HEK293 (cell line): ENCODE measurements around the gene PCDH19.

Experiments
- CTCF ChIA-PET: fragments of 350-600 bp; formaldehyde crosslinking; extraction: SDS; loops from one replicate; lab custom pipeline; 2021; ENCODE audit warnings: antibody characterized with exemption; lab: Yijun Ruan, JAX
- POLR2A ChIA-PET: fragments of 300-600 bp; formaldehyde crosslinking; extraction: SDS; loops from one replicate; lab custom pipeline; 2020; ENCODE audit warnings: antibody characterized with exemption, inconsistent platforms; lab: Yijun Ruan, JAX
- H3K27ac ChIP-seq: fragments of 200-500 bp; sonication (Bioruptor generic); 2 replicates; pipeline ENCODE4 v1.5.1; 2014; ENCODE audit warnings: low read depth, low read length, control low read depth, inconsistent platforms; ENCODE audit errors: extremely low read depth
- H3K36me3 ChIP-seq, 2 experiments: fragments of 200-500 bp in 1 of 2; sonication (Bioruptor generic) in 1 of 2; 1 replicate in 1 of 2; 2 replicates in 1 of 2; pipeline ENCODE4 v1.5.1; 2014 to 2017; ENCODE audit warnings: inconsistent platforms in 2 of 2, low read length in 2 of 2; ENCODE audit not compliant: control insufficient read depth in 2 of 2, insufficient read depth in 1 of 2
- H3K4me1 ChIP-seq: fragments of 200-500 bp; sonication (Bioruptor generic); 2 replicates; pipeline ENCODE4 v1.5.1; 2014; ENCODE audit warnings: mild to moderate bottlenecking, low read length, inconsistent platforms; ENCODE audit not compliant: control insufficient read depth, insufficient read depth
- H3K4me3 ChIP-seq: 2 replicates; pipeline ENCODE4 v1.5.1; 2011; ENCODE audit warnings: low read depth, mild to moderate bottlenecking, control low read depth, low read length, moderate library complexity
- H3K9me3 ChIP-seq: fragments of 200-500 bp; sonication (Bioruptor generic); 2 replicates; pipeline ENCODE4 v1.5.1; 2014; ENCODE audit warnings: low read depth, low read length, inconsistent platforms; ENCODE audit not compliant: control insufficient read depth, insufficient read depth
- GLI2 ChIP-seq: fragments of 450-650 bp; formaldehyde crosslinking; IDR thresholded peaks from 2 replicates; pipeline ENCODE4; 2017; ENCODE audit warnings: missing biosample characterization, missing genetic modification characterization, low read depth, borderline replicate concordance
- GLIS1 ChIP-seq: fragments of 450-650 bp; formaldehyde crosslinking; IDR thresholded peaks from 2 replicates; pipeline ENCODE4 v1.5.1; 2016; ENCODE audit warnings: missing biosample characterization, missing genetic modification characterization
- MEIS1 ChIP-seq: sonication (generic); formaldehyde crosslinking; IDR thresholded peaks from 2 replicates; pipeline ENCODE4 v1.8.1; 2022; ENCODE audit warnings: missing genetic modification reagents, mild to moderate bottlenecking, borderline replicate concordance
- PRDM1 ChIP-seq: fragments of 450-650 bp; formaldehyde crosslinking; IDR thresholded peaks from 2 replicates; pipeline ENCODE4; 2016; ENCODE audit warnings: missing biosample characterization, missing genetic modification characterization
- SP3 ChIP-seq: fragments of 450-650 bp; formaldehyde crosslinking; IDR thresholded peaks from 2 replicates; pipeline ENCODE4 v1.5.1; 2016; ENCODE audit warnings: missing biosample characterization, missing genetic modification characterization
- ZBTB8A ChIP-seq: fragments of 450-650 bp; formaldehyde crosslinking; IDR thresholded peaks from 2 replicates; pipeline ENCODE4 v1.5.1; 2016; ENCODE audit warnings: missing biosample characterization, missing genetic modification characterization
- ZNF138 ChIP-seq: fragments of 450-650 bp; formaldehyde crosslinking; IDR thresholded peaks from 2 replicates; pipeline ENCODE4 v1.5.1; 2016; ENCODE audit warnings: missing biosample characterization, missing genetic modification characterization, borderline replicate concordance
- ZNF324 ChIP-seq: fragments of 450-650 bp; formaldehyde crosslinking; IDR thresholded peaks from 2 replicates; pipeline ENCODE4 v1.5.1; 2016; ENCODE audit warnings: missing biosample characterization, missing genetic modification characterization
- ZNF585B ChIP-seq: fragments of 450-650 bp; formaldehyde crosslinking; IDR thresholded peaks from 2 replicates; pipeline ENCODE4 v1.5.1; 2016; ENCODE audit warnings: missing biosample characterization, missing genetic modification characterization
- ZNF626 ChIP-seq: fragments of 450-650 bp; sonication (Bioruptor Pico); formaldehyde crosslinking; IDR thresholded peaks from 2 replicates; pipeline ENCODE4 v1.5.1; 2018; ENCODE audit warnings: missing biosample characterization, missing genetic modification characterization, inconsistent platforms
- ZNF654 ChIP-seq: fragments of 450-650 bp; formaldehyde crosslinking; IDR thresholded peaks from 2 replicates; pipeline ENCODE4 v1.5.1; 2016; ENCODE audit warnings: low read depth, missing biosample characterization, missing genetic modification characterization
- ZNF76 ChIP-seq: fragments of 450-650 bp; formaldehyde crosslinking; IDR thresholded peaks from 2 replicates; pipeline ENCODE4; 2016; ENCODE audit warnings: low read depth, missing biosample characterization, missing genetic modification characterization, borderline replicate concordance
- ZSCAN23 ChIP-seq: fragments of 450-650 bp; formaldehyde crosslinking; IDR thresholded peaks from 2 replicates; pipeline ENCODE4 v1.5.1; 2016; ENCODE audit warnings: missing biosample characterization, missing genetic modification characterization
- ZSCAN30 ChIP-seq: fragments of 450-650 bp; IDR thresholded peaks from 2 replicates; pipeline ENCODE4 v1.5.1; 2018; ENCODE audit warnings: missing biosample characterization, mild to moderate bottlenecking, missing genetic modification characterization, moderate library complexity
- TF ChIP-seq, protein P1 (sequence below): fragments of 450-650 bp; formaldehyde crosslinking; IDR thresholded peaks from 2 replicates; pipeline ENCODE4 v1.5.1; 2016; ENCODE audit warnings: missing biosample characterization, missing genetic modification characterization
- TF ChIP-seq, protein P2 (sequence below): fragments of 450-650 bp; formaldehyde crosslinking; IDR thresholded peaks from 2 replicates; pipeline ENCODE4 v1.5.1; 2016; ENCODE audit warnings: missing biosample characterization, missing genetic modification characterization, borderline replicate concordance
- TF ChIP-seq, protein P3 (sequence below): fragments of 450-650 bp; formaldehyde crosslinking; IDR thresholded peaks from 2 replicates; pipeline ENCODE4 v1.5.1; 2017; ENCODE audit warnings: missing biosample characterization, mild to moderate bottlenecking, missing genetic modification characterization, moderate library complexity
- TF ChIP-seq, protein P4 (sequence below): fragments of 450-650 bp; formaldehyde crosslinking; optimal IDR thresholded peaks from 2 replicates; pipeline ENCODE3; 2016; ENCODE audit warnings: missing biosample characterization, mild to moderate bottlenecking, missing genetic modification characterization
- TF ChIP-seq, protein P5 (sequence below): fragments of 450-650 bp; IDR thresholded peaks from 2 replicates; pipeline ENCODE4 v1.5.1; 2018; ENCODE audit warnings: missing biosample characterization, missing genetic modification characterization

The PCDH19 gene

DNA sequence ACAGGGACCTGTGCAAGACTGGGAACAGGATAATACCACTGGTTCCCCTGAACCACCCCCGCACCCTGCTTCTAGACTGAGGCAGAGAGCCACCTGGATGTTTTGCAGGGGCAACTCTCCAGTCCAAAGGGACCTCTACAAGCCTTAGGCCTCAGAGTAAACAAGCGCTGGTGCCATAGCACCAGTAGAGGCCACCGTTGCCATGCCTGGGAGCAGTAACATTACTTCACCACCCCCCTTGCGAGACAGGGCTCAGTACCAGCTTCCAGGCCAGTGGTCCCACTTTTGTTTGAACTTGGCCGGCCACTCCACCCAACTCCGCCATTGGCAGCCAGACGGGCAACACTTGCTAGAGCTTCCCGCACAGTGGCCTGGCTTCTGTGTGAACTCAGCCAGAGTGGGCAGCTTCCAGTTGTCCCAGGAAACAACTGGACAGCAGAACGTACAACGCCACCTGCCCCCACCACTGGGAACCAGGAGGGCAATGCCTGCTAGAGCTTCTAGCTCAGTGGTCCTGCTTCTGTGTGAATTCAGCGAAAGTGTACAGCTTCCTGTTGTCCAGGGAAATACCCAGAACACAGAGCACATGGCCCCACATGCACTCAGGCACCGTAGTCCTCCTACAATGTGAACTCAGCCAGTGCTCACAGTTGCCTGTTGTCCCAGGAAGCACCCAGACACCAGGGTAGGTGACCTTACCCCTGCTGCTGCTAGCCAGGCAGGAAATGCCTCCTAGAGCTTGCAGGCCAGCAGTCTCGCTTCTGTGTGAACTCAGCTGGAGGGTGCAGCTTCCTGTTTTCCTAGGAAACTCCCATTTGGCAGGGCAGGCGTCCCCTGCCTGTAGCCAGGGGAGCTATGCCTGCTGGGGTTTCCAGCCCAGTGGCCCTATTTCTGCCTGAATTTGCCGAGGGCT, 39.9 kb upstream of the PCDH19 start:
- H3K27ac ChIP-seq = no peak overlapping the region
- ChIA-PET CTCF (interaction anchor here (0.6 to 3.3 kb wide), 2 partner anchors 17 to 351 kb away, joined by 3 to 13 read pairs; no protein-coding TSS in a partner anchor), POLR2A (no interaction called here)
- no peak overlapping the region for H3K4me3 ChIP-seq
- TF ChIP-seq ZSCAN23 (tag by site-specific recombination) = no peak
- no peak for TF ChIP-seq ZNF585B (tag by site-specific recombination)
- no peak for TF ChIP-seq GLIS1
- TF ChIP-seq ZNF626 = no peak
- TF ChIP-seq ZNF76 (tag by site-specific recombination) = no peak
- H3K9me3 ChIP-seq = no peaks in the 10 kb centered on the region
- H3K36me3 ChIP-seq = no peaks in the 10 kb centered on the region
- no peaks in the 10 kb centered on the region for H3K4me1 ChIP-seq

DNA sequence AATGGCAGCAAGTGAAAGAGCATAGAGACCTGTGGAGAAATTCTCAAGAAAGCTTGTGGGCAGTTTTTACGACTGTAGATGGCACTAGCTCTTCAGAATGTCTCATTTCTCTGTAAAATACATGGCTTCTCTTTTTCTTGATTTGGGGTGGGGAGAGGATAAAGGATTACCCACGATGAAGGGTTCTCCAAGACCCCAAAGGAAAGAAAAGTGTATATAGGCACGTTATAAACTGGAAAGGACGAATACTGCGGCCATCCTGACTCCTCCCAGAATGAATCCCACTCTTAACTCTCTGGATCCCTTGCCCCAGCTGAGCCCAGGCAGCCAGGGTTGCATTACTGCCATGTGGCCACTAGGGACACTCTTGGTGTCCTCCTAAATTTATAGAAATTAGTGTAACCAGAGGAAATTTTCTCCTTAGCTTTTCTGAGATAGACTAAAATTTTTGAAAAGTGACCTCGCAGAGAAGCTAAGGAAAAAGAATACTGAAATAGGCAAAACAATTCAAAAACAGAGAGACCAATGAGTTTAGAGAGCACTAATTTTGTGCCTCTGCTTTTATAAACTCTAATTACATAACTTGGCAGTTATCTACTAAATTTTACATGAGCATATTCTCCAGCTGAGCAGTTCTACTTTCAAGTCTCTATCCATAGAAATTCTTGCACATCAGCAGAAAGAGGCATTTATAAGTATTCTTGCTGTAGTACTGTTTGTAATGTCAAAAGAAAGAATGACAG, 37.8 kb upstream of the PCDH19 start:
- H3K4me3 ChIP-seq = no peak overlapping the region
- H3K9me3 ChIP-seq = no peaks in the 10 kb centered on the region
- POLR2A ChIA-PET = no interaction called here
- CTCF ChIA-PET = interaction anchor here (0.6 to 3.3 kb wide), 31 partner anchors 8 to 1037 kb away, joined by 3 to 13 read pairs (median 4); no protein-coding TSS in a partner anchor
- no peaks in the 10 kb centered on the region for H3K4me1 ChIP-seq
- no peak for TF ChIP-seq ZNF324 (tag by site-specific recombination)
- TF ChIP-seq, protein P1, sequence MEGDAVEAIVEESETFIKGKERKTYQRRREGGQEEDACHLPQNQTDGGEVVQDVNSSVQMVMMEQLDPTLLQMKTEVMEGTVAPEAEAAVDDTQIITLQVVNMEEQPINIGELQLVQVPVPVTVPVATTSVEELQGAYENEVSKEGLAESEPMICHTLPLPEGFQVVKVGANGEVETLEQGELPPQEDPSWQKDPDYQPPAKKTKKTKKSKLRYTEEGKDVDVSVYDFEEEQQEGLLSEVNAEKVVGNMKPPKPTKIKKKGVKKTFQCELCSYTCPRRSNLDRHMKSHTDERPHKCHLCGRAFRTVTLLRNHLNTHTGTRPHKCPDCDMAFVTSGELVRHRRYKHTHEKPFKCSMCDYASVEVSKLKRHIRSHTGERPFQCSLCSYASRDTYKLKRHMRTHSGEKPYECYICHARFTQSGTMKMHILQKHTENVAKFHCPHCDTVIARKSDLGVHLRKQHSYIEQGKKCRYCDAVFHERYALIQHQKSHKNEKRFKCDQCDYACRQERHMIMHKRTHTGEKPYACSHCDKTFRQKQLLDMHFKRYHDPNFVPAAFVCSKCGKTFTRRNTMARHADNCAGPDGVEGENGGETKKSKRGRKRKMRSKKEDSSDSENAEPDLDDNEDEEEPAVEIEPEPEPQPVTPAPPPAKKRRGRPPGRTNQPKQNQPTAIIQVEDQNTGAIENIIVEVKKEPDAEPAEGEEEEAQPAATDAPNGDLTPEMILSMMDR (tag by site-specific recombination) = peak; percentile 36; the same call in 1 of the 2 replicates
- peak; percentile 28 for TF ChIP-seq ZNF654 (tag by site-specific recombination)
- H3K36me3 ChIP-seq = no peaks in the 10 kb centered on the region
- H3K27ac ChIP-seq = no peak overlapping the region

DNA sequence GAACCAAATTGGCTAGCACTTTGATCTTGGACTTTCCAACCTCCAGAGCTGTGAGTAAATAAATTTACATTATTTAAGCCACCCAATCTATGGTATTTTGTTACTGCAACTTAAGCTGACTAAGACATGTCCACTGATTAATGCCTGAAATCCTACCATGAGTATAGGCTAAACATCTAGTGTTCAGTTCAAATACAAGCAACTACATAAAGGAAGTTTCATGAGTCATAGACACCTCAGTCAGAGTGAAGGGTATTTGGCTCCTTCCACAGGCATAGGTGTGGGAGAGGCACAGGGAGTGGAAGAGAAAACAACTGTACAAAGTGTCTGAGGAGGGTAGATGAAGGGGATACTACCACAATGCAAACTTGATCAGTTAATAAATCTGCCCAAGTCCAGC, 35.5 kb upstream of the PCDH19 start:
- Histone ChIP-seq H3K4me1 (no peaks in the 10 kb centered on the region), H3K27ac (no peak overlapping the region), H3K9me3 (no peaks in the 10 kb centered on the region), H3K36me3 (no peaks in the 10 kb centered on the region), H3K4me3 (no peak overlapping the region)
- ChIA-PET POLR2A (no interaction called here), CTCF (interaction anchor here (1.1 kb wide), 1 partner anchor 44 kb away, joined by 3 read pairs; no protein-coding TSS in a partner anchor)
- TF ChIP-seq, protein P2, sequence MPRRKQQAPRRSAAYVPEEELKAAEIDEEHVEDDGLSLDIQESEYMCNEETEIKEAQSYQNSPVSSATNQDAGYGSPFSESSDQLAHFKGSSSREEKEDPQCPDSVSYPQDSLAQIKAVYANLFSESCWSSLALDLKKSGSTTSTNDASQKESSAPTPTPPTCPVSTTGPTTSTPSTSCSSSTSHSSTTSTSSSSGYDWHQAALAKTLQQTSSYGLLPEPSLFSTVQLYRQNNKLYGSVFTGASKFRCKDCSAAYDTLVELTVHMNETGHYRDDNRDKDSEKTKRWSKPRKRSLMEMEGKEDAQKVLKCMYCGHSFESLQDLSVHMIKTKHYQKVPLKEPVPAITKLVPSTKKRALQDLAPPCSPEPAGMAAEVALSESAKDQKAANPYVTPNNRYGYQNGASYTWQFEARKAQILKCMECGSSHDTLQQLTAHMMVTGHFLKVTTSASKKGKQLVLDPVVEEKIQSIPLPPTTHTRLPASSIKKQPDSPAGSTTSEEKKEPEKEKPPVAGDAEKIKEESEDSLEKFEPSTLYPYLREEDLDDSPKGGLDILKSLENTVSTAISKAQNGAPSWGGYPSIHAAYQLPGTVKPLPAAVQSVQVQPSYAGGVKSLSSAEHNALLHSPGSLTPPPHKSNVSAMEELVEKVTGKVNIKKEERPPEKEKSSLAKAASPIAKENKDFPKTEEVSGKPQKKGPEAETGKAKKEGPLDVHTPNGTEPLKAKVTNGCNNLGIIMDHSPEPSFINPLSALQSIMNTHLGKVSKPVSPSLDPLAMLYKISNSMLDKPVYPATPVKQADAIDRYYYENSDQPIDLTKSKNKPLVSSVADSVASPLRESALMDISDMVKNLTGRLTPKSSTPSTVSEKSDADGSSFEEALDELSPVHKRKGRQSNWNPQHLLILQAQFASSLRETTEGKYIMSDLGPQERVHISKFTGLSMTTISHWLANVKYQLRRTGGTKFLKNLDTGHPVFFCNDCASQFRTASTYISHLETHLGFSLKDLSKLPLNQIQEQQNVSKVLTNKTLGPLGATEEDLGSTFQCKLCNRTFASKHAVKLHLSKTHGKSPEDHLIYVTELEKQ (tag by site-specific recombination) = no peak
- TF ChIP-seq, protein P3, sequence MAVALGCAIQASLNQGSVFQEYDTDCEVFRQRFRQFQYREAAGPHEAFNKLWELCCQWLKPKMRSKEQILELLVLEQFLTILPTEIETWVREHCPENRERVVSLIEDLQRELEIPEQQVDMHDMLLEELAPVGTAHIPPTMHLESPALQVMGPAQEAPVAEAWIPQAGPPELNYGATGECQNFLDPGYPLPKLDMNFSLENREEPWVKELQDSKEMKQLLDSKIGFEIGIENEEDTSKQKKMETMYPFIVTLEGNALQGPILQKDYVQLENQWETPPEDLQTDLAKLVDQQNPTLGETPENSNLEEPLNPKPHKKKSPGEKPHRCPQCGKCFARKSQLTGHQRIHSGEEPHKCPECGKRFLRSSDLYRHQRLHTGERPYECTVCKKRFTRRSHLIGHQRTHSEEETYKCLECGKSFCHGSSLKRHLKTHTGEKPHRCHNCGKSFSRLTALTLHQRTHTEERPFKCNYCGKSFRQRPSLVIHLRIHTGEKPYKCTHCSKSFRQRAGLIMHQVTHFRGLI (tag by site-specific recombination) = no peak
- TF ChIP-seq, protein P4, sequence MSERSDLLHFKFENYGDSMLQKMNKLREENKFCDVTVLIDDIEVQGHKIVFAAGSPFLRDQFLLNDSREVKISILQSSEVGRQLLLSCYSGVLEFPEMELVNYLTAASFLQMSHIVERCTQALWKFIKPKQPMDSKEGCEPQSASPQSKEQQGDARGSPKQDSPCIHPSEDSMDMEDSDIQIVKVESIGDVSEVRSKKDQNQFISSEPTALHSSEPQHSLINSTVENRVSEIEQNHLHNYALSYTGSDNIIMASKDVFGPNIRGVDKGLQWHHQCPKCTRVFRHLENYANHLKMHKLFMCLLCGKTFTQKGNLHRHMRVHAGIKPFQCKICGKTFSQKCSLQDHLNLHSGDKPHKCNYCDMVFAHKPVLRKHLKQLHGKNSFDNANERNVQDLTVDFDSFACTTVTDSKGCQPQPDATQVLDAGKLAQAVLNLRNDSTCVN = no peak
- TF ChIP-seq, protein P5, sequence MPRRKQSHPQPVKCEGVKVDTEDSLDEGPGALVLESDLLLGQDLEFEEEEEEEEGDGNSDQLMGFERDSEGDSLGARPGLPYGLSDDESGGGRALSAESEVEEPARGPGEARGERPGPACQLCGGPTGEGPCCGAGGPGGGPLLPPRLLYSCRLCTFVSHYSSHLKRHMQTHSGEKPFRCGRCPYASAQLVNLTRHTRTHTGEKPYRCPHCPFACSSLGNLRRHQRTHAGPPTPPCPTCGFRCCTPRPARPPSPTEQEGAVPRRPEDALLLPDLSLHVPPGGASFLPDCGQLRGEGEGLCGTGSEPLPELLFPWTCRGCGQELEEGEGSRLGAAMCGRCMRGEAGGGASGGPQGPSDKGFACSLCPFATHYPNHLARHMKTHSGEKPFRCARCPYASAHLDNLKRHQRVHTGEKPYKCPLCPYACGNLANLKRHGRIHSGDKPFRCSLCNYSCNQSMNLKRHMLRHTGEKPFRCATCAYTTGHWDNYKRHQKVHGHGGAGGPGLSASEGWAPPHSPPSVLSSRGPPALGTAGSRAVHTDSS (tag by site-specific recombination) = no peak
- no peak for TF ChIP-seq ZSCAN30 (tag by site-specific recombination)
- TF ChIP-seq PRDM1 (tag by site-specific recombination) = no peak
- TF ChIP-seq GLI2 (tag by site-specific recombination) = no peak
- no peak for TF ChIP-seq ZBTB8A (tag by site-specific recombination)
- TF ChIP-seq ZNF138 (tag by site-specific recombination) = no peak
- no peak for TF ChIP-seq SP3 (tag by site-specific recombination)
- no peak for TF ChIP-seq MEIS1 (CRISPR knock-in tag)
